ENCODE results near the gene RTL3.

- no peak for TF ChIP-seq CTCF (IDR thresholded peaks at IDR 0.05; ENCODE audit: poor library complexity)
- TF ChIP-seq EZH2phosphoT487 (IDR thresholded peaks at IDR 0.05; ENCODE audit: low read depth, severe bottlenecking, unreplicated experiment) = no peak
- TF ChIP-seq EZH2 (IDR thresholded peaks at IDR 0.05; ENCODE audit: borderline replicate concordance) = no peak
Measured at GRCh38 chrX:78693536-78693935, 34.4 kb upstream of the RTL3 start.

Data from hepatocyte (in vitro differentiated cells).